HepG2 (cell line): ENCODE data around the gene NUP62. TPM values are rescaled to one million over a fixed set of nuclear protein-coding genes. Genes with fewer than 3 reads are reported as not detected.

Experiments used
- ATF3 ChIP-seq: sonication (generic); formaldehyde crosslinking; IDR thresholded peaks from 2 replicates; pipeline ENCODE4 v1.4.0; 2020; ENCODE audit warnings: missing genetic modification reagents
- DMAP1 ChIP-seq: IDR thresholded peaks from 2 replicates; pipeline ENCODE4 v1.6.1; 2016
- ERF ChIP-seq: IDR thresholded peaks from 2 replicates; pipeline ENCODE4 v1.6.1; 2018; ENCODE audit warnings: missing biosample characterization, missing genetic modification reagents
- IRF2 ChIP-seq: IDR thresholded peaks from 2 replicates; pipeline ENCODE4 v1.6.1; 2018; ENCODE audit warnings: missing genetic modification reagents, missing compliant biosample characterization
- PHF8 ChIP-seq: sonication (generic); formaldehyde crosslinking; IDR thresholded peaks from 2 replicates; pipeline ENCODE4 v1.5.0; 2020; ENCODE audit warnings: missing genetic modification reagents
- PITX1 ChIP-seq: sonication (generic); formaldehyde crosslinking; IDR thresholded peaks from 2 replicates; pipeline ENCODE4 v1.5.1; 2020; ENCODE audit warnings: mild to moderate bottlenecking, missing genetic modification reagents
- TGIF2 ChIP-seq: IDR thresholded peaks from 2 replicates; pipeline ENCODE4 v1.6.1; 2016; ENCODE audit warnings: control low read depth, missing compliant biosample characterization
- THAP11 ChIP-seq: IDR thresholded peaks from 2 replicates; pipeline ENCODE4 v1.6.1; 2016; ENCODE audit warnings: missing biosample characterization, missing genetic modification reagents
- TOPORS ChIP-seq: sonication (generic); formaldehyde crosslinking; IDR thresholded peaks from 2 replicates; pipeline ENCODE4 v1.8.0; 2023; ENCODE audit warnings: mild to moderate bottlenecking, missing genetic modification reagents
- YY1 ChIP-seq: IDR thresholded peaks from 2 replicates; pipeline ENCODE4 v1.6.1; 2011; ENCODE audit warnings: low read length, low read depth, moderate library complexity, mild to moderate bottlenecking; ENCODE audit not compliant: insufficient read depth, insufficient replicate concordance
- ZBTB34 ChIP-seq: sonication (generic); formaldehyde crosslinking; IDR thresholded peaks from 2 replicates; pipeline ENCODE4 v1.8.0; 2022; ENCODE audit warnings: mild to moderate bottlenecking, missing genetic modification reagents
- ZC3H13 ChIP-seq: sonication (generic); formaldehyde crosslinking; IDR thresholded peaks from 2 replicates; pipeline ENCODE4 v1.8.1; 2023; ENCODE audit warnings: mild to moderate bottlenecking, missing genetic modification reagents, moderate library complexity
- ZNF205 ChIP-seq: IDR thresholded peaks from 2 replicates; pipeline ENCODE4 v1.6.1; 2018; ENCODE audit warnings: missing biosample characterization, missing genetic modification reagents
- ZNF225 ChIP-seq: sonication (generic); formaldehyde crosslinking; IDR thresholded peaks from 2 replicates; pipeline ENCODE4 v1.4.0; 2020; ENCODE audit warnings: mild to moderate bottlenecking, missing genetic modification reagents
- ZNF724P ChIP-seq: sonication (generic); formaldehyde crosslinking; IDR thresholded peaks from 2 replicates; pipeline ENCODE4 v1.8.0; 2022; ENCODE audit warnings: missing genetic modification reagents, borderline replicate concordance
- polyA plus RNA-seq, 8 experiments: library from polyadenylated mRNA; depleted of rRNA in 3 of 8; stranded (reverse) in 7 of 8; unstranded in 1 of 8; fragments of >200 nt; fragmentation: Illumina TruSeq in 4 of 8; extraction: Trizol in 4 of 8; gene quantifications; 2 replicates each; pipeline versions ENCODE4 v1.2.1 to v1.2.3, GENCODE V29; 2011 to 2016; ENCODE audit warnings: low read depth in 4 of 8, missing spikeins in 1 of 8, mixed read lengths in 1 of 8; ENCODE audit not compliant: insufficient read depth in 1 of 8
- total RNA-seq, 5 experiments: library from RNA; depleted of rRNA; stranded (reverse); fragments of >200 nt; fragmentation: Illumina TruSeq; extraction: Trizol; gene quantifications; 2 replicates each; pipeline ENCODE4 v1.2.3, GENCODE V29; 2016; ENCODE audit warnings: low read depth in 1 of 5
- TF ChIP-seq, protein P1 (sequence below): sonication (generic); formaldehyde crosslinking; IDR thresholded peaks from 2 replicates; pipeline ENCODE4 v1.8.0; 2022; ENCODE audit warnings: missing genetic modification reagents, mild to moderate bottlenecking, moderate library complexity, borderline replicate concordance
- TF ChIP-seq, protein P2 (sequence below): sonication (generic); formaldehyde crosslinking; IDR thresholded peaks from 2 replicates; pipeline ENCODE4 v1.4.0; 2020; ENCODE audit warnings: missing genetic modification reagents, mild to moderate bottlenecking, borderline replicate concordance
- TF ChIP-seq, protein P3 (sequence below): sonication (generic); formaldehyde crosslinking; IDR thresholded peaks from 2 replicates; pipeline ENCODE4 v1.4.0; 2020; ENCODE audit warnings: missing genetic modification reagents, mild to moderate bottlenecking, borderline replicate concordance
- TF ChIP-seq, protein P4 (sequence below), 2 experiments: fragments of 450-650 bp in 1 of 2; sonication (generic) in 1 of 2; formaldehyde crosslinking; IDR thresholded peaks; 2 replicates each; pipeline versions ENCODE4 v1.5.0 to v1.8.0; 2020 to 2022; ENCODE audit warnings: mild to moderate bottlenecking in 1 of 2, missing genetic modification reagents in 1 of 2

Gene NUP62
- total and polyA plus RNA-seq, 2 of the 13 experiments (the other 11 are each of a cell fraction or from before 2014, with no cell fraction given) = 16.5 to 41.5 TPM

- TF ChIP-seq, protein P1, sequence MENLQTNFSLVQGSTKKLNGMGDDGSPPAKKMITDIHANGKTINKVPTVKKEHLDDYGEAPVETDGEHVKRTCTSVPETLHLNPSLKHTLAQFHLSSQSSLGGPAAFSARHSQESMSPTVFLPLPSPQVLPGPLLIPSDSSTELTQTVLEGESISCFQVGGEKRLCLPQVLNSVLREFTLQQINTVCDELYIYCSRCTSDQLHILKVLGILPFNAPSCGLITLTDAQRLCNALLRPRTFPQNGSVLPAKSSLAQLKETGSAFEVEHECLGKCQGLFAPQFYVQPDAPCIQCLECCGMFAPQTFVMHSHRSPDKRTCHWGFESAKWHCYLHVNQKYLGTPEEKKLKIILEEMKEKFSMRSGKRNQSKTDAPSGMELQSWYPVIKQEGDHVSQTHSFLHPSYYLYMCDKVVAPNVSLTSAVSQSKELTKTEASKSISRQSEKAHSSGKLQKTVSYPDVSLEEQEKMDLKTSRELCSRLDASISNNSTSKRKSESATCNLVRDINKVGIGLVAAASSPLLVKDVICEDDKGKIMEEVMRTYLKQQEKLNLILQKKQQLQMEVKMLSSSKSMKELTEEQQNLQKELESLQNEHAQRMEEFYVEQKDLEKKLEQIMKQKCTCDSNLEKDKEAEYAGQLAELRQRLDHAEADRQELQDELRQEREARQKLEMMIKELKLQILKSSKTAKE (CRISPR knock-in tag) = no peak
- TF ChIP-seq PITX1 (CRISPR knock-in tag) = peak; percentile 38; the same call in 1 of the 2 replicates
- peak; percentile 85 for TF ChIP-seq IRF2
- peak; percentile 70; the same call in 1 of the 2 replicates for TF ChIP-seq TOPORS
- peak; percentile 64 for TF ChIP-seq ATF3 (CRISPR knock-in tag)
- TF ChIP-seq, protein P2, sequence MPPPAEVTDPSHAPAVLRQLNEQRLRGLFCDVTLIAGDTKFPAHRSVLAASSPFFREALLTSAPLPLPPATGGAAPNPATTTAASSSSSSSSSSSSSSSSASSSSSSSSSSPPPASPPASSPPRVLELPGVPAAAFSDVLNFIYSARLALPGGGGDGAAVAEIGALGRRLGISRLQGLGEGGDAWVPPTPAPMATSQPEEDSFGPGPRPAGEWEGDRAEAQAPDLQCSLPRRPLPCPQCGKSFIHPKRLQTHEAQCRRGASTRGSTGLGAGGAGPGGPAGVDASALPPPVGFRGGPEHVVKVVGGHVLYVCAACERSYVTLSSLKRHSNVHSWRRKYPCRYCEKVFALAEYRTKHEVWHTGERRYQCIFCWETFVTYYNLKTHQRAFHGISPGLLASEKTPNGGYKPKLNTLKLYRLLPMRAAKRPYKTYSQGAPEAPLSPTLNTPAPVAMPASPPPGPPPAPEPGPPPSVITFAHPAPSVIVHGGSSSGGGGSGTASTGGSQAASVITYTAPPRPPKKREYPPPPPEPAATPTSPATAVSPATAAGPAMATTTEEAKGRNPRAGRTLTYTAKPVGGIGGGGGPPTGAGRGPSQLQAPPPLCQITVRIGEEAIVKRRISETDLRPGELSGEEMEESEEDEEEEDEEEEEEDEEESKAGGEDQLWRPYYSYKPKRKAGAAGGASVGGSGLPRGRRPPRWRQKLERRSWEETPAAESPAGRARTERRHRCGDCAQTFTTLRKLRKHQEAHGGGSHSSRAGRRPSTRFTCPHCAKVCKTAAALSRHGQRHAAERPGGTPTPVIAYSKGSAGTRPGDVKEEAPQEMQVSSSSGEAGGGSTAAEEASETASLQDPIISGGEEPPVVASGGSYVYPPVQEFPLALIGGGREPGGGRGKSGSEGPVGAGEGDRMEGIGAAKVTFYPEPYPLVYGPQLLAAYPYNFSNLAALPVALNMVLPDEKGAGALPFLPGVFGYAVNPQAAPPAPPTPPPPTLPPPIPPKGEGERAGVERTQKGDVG (CRISPR knock-in tag) = no peak
- TF ChIP-seq ZNF225 = peak; percentile 47; the same call in 1 of the 2 replicates
- TF ChIP-seq, protein P3, sequence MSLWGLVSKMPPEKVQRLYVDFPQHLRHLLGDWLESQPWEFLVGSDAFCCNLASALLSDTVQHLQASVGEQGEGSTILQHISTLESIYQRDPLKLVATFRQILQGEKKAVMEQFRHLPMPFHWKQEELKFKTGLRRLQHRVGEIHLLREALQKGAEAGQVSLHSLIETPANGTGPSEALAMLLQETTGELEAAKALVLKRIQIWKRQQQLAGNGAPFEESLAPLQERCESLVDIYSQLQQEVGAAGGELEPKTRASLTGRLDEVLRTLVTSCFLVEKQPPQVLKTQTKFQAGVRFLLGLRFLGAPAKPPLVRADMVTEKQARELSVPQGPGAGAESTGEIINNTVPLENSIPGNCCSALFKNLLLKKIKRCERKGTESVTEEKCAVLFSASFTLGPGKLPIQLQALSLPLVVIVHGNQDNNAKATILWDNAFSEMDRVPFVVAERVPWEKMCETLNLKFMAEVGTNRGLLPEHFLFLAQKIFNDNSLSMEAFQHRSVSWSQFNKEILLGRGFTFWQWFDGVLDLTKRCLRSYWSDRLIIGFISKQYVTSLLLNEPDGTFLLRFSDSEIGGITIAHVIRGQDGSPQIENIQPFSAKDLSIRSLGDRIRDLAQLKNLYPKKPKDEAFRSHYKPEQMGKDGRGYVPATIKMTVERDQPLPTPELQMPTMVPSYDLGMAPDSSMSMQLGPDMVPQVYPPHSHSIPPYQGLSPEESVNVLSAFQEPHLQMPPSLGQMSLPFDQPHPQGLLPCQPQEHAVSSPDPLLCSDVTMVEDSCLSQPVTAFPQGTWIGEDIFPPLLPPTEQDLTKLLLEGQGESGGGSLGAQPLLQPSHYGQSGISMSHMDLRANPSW (CRISPR knock-in tag) = no peak
- TF ChIP-seq ZBTB34 = peak; percentile 37; the same call in 1 of the 2 replicates
- no peak for TF ChIP-seq ZNF205 (CRISPR knock-in tag)
- peak; percentile 100 for TF ChIP-seq ZC3H13 (CRISPR knock-in tag)
- TF ChIP-seq, protein P4, sequence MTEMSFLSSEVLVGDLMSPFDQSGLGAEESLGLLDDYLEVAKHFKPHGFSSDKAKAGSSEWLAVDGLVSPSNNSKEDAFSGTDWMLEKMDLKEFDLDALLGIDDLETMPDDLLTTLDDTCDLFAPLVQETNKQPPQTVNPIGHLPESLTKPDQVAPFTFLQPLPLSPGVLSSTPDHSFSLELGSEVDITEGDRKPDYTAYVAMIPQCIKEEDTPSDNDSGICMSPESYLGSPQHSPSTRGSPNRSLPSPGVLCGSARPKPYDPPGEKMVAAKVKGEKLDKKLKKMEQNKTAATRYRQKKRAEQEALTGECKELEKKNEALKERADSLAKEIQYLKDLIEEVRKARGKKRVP (CRISPR knock-in tag; IDR thresholded peaks at IDR 0.05) = peak in 1 of 2 experiments; percentile 80; a peak in 2 of 4 replicates
- TF ChIP-seq YY1 = peak; percentile 97
- 0 out of 2 replicates have a peak, but pooled peaks have one; percentile 1 for TF ChIP-seq PHF8
- peak; percentile 79; the same call in 1 of the 2 replicates for TF ChIP-seq DMAP1 (CRISPR knock-in tag)
- no peak for TF ChIP-seq ZNF724P
- TF ChIP-seq THAP11 = peak; percentile 94
- peak; percentile 62; the same call in 1 of the 2 replicates for TF ChIP-seq TGIF2 (CRISPR knock-in tag)
- no peak for TF ChIP-seq ERF (CRISPR knock-in tag)
These were observed 52.8 kb downstream of the NUP62 start (continued) for GRCh38 chr19:49876422-49877019.
